GM12874 (cell line): Measurements from ENCODE around the gene SP2.

Experiments used
- TF ChIP-seq, protein P1 (sequence below): IDR thresholded peaks from 2 replicates; pipeline ENCODE4 v1.5.1; 2011; ENCODE audit warnings: low read depth, mild to moderate bottlenecking, control low read depth, low read length, moderate library complexity; ENCODE audit not compliant: insufficient read depth

The SP2 gene

DNA sequence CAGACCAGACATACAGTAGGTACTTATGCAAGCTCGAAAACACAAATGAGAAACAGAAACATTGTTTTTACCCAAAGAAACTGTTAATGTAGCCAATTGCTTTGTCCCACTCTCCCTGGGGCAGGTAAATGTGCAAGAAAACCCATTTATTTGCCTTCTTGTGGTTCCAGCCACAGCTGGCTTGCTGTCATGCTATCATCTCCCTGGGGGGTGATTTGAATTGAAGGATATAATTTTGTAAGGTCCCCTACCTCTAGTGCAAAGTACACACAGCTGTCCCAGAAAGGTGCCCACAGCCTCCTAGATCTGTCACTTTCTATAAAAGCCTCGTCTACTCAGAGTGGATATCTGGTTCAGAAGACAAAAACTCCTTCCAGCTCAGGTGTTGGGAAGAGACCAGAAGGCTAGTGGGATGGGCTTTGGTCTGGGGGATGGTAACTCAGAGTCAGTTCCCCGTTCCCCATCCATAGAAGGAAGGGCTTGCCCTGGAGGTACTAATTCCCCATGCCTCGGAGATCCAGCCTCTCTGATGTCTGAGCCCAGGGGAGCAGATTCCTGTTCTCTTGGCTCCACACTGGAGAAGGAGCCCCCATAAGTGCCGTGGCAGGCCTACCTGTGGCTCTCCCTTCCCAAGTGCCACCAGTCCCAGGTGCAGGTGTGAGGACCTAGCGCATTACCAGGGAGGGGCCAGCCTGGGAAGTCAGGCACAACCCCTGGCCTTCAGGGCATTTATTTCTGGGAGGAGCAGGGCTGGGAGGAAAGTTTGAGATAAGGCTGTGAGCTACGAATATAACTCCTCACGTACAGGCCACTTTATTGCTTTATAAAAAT, 64.0 kb downstream of the SP2 start:
- TF ChIP-seq, protein P1, sequence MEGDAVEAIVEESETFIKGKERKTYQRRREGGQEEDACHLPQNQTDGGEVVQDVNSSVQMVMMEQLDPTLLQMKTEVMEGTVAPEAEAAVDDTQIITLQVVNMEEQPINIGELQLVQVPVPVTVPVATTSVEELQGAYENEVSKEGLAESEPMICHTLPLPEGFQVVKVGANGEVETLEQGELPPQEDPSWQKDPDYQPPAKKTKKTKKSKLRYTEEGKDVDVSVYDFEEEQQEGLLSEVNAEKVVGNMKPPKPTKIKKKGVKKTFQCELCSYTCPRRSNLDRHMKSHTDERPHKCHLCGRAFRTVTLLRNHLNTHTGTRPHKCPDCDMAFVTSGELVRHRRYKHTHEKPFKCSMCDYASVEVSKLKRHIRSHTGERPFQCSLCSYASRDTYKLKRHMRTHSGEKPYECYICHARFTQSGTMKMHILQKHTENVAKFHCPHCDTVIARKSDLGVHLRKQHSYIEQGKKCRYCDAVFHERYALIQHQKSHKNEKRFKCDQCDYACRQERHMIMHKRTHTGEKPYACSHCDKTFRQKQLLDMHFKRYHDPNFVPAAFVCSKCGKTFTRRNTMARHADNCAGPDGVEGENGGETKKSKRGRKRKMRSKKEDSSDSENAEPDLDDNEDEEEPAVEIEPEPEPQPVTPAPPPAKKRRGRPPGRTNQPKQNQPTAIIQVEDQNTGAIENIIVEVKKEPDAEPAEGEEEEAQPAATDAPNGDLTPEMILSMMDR, result no peak

DNA sequence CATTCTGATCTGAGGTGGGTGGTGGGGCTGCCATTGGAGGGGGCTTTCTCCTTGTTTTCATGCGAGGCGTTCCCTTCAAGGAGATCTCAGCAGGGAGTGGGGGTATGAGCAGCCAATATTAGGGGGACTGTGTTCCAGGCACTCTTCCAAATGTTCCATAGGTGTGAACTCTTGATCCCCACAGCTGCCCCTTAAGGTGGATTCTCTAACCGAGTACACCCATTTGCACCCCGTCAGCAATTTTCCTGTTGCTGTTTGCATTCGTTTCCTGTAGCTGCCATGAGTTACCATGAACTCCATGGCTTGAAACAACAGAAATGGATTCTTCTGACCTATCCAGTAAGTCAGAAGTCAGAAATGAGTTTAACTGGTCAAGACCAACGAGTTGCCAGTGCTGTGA, 65.4 kb downstream of the SP2 start:
- TF ChIP-seq, protein P1, result no peak

DNA sequence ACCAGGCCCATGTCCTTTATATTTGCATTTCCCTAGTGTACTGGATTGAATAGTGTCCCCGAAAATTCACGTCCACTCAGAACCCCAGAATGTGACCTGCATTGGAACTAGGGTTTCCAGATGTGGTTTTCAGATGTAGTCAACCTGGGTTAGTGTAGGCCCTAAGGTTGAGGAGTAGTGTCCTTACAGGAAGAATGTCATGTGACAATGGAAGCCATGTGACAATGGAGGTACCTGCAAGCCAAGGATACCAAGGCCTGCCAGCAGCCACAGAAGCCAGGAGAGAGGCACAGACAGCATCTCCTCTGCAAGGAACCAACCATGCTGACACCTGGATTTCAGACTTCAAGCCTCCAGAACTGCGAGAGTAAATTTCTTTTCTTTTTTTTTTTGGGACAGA, 66.9 kb downstream of the SP2 start:
- TF ChIP-seq, protein P1, result no peak

DNA sequence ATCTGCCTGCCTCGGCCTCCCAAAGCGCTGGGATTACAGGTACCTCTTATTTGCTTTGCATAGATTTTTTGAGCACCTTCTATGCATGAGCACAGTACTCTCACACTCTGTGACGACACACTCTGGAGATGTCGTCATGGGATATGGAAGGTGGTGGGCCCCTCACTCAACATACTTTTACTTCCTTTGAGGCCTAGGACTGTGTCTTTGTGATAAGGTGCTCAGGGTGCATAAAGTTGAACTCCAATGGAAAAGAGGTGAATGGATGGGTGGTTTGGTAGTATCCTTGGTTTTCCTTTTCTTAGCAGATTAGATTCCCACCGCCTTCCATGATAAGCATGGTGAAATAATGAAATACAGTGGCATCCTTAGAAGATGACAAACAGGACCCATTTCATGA, 68.8 kb downstream of the SP2 start:
- TF ChIP-seq, protein P1, result no peak

DNA sequence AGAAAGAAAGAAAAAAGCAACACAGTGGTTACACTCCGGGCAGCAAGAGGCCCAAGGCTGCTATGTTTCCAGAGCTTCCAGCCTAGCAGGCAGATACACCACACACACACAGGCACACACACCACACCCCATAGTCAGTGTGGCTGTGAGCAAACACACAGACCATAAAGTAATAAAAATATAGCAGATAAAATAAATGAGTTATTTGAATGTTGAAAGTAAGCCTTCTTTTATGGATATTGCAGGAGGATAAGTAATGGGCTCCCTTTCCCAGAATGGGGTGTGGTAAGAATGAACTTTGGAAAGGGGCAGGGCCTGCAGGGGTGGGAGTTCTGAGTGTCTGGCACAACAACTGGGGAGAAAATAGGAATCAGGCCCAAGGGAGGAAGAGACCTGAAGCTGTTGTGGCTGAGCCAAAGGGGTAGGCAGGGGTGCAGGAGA, 70.1 kb downstream of the SP2 start:
- TF ChIP-seq, protein P1, result no peak

DNA sequence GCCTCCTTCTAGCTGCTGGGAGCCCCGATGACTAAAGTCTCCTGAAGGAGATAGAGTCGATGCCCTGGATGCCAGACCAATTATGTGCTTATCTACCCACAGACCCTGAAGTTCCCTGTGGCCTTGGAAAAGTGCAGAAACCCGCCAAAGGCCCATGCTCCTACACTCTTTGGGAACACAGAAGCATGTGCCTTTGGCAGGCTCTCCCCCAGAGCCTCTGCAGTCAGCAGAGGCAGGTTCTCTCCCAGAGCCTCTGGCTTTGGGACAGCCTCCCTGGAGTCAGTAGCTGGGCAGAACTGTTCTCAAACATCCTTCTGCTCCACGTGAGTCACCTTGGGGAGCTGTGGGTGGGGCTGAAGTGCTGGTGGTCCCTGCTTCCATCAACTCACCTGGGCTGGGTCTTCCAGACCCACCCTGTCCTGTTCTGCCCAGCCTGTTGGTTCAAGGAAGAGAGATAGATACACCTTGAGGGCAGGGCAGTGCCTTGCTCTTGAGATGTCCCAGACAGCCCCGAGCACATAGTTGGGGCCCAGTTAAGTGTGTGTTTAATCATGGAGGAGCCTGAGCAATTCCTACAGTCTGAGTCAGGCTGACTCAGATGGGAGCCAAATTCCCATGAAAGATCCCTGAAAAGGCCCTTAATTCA, 71.7 kb downstream of the SP2 start:
- TF ChIP-seq, protein P1, result no peak

DNA sequence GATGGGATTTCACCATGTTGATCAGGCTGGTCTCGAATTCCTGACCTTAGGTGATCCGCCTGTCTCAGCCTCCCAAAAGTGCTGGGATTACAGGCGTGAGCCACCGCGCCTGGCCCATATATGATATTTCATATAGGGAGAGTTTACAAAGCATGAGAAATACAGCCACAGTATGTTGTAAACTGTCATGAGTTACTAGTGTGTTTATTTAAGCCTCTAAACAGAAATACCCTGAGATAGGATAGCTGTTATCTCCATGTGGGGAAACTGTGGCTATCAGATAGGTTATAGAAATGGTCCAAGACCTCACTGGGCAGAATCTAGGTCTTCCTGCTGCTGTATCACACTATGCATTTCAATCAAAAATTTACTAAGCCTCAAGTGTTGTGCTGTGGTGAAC, 72.8 kb downstream of the SP2 start:
- TF ChIP-seq, protein P1, result no peak
